ENCODE data around the gene MTO1. TPM values are rescaled to one million over a fixed set of nuclear protein-coding genes. Genes with fewer than 3 reads are reported as not detected.

The MTO1 gene
- polyA plus RNA-seq, 3 donors: 8.0 to 22.8 (median 14.4) TPM

DNA sequence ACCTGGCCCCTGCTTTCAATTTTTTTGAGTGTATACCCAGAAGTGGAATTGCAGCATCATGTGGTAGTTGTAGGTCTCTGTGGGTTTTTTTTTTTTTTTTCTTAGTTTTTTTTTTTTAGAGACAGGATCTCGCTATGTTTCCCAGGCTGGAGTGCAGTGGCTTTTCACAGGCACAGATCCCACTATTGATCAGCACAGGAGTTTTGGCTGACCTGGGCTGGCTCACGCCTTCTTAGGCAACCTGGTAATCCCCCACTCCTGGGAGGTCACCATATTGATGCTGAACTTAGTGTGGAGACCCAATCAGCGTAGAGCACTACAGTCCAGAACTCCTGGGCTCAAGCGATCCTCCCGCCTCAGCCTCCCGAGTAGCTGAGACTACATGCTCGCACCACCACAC lies 25.9 kb downstream of the MTO1 start:
- no peak overlapping the region for H3K4me3 ChIP-seq (replicated peaks in 1 of 3; ENCODE audit: low read depth in 2 of 3, low read length in 3 of 3)
- Mint-ChIP-seq H3K9me3 (peaks cover 0 to 6% (median 2%) of the 10 kb centered on the region in 7 donors), H3K36me3 (peaks cover 65 to 93% of the 10 kb centered on the region in 2 donors), H3K27ac (peak overlapping the region in 2 of 7 donors; percentile 25 to 46), H3K27me3 (ENCODE audit: low read depth in 3 of 3) (no peaks in the 10 kb centered on the region), H3K4me3 (no peak overlapping the region), H3K4me1 (no peaks in the 10 kb centered on the region)
- H2AFZ ChIP-seq (ENCODE audit: insufficient read depth, low read depth, low read length, poor library complexity, severe bottlenecking): no peak overlapping the region
- DNase-seq: no peak
- H3K27me3 ChIP-seq (ENCODE audit: control insufficient read depth in 2 of 2, insufficient read depth in 2 of 2, low read length in 2 of 2): no peaks in the 10 kb centered on the region
- H3K4me2 ChIP-seq (replicated peaks; ENCODE audit: extremely low read depth, low read length, poor library complexity, severe bottlenecking): no peak overlapping the region
- peaks cover 22% of the 10 kb centered on the region for H3K79me2 ChIP-seq (ENCODE audit: insufficient read depth, low read length)
- H3K9ac ChIP-seq (ENCODE audit: insufficient read depth, low read length, poor library complexity, severe bottlenecking): no peak overlapping the region
- no peaks in the 10 kb centered on the region for H3K9me3 ChIP-seq (replicated peaks in 1 of 2; ENCODE audit: control insufficient read depth in 1 of 2, insufficient read depth in 1 of 2, low read length in 2 of 2)
- no peaks in the 10 kb centered on the region for H3K4me1 ChIP-seq (ENCODE audit: control insufficient read depth in 1 of 2, insufficient read depth in 2 of 2, low read length in 2 of 2)
- peaks cover 10% of the 10 kb centered on the region for H4K20me1 ChIP-seq (ENCODE audit: insufficient read depth, low read length)
- 100% methylated on average over 2 of the region's 7 CpGs for WGBS (ENCODE audit: insufficient coverage)
- no peak overlapping the region for H3K27ac ChIP-seq (ENCODE audit: low read depth in 1 of 2, low read length in 2 of 2)
- TF ChIP-seq, protein P1, sequence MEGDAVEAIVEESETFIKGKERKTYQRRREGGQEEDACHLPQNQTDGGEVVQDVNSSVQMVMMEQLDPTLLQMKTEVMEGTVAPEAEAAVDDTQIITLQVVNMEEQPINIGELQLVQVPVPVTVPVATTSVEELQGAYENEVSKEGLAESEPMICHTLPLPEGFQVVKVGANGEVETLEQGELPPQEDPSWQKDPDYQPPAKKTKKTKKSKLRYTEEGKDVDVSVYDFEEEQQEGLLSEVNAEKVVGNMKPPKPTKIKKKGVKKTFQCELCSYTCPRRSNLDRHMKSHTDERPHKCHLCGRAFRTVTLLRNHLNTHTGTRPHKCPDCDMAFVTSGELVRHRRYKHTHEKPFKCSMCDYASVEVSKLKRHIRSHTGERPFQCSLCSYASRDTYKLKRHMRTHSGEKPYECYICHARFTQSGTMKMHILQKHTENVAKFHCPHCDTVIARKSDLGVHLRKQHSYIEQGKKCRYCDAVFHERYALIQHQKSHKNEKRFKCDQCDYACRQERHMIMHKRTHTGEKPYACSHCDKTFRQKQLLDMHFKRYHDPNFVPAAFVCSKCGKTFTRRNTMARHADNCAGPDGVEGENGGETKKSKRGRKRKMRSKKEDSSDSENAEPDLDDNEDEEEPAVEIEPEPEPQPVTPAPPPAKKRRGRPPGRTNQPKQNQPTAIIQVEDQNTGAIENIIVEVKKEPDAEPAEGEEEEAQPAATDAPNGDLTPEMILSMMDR (IDR thresholded peaks at IDR 0.05): no peak
- intact Hi-C loops (cut with micrococcal nuclease): no loop called here
- H3K36me3 ChIP-seq (replicated peaks in 1 of 2; ENCODE audit: control insufficient read depth in 1 of 2, insufficient read depth in 2 of 2, low read length in 2 of 2): peaks cover 72 to 97% of the 10 kb centered on the region in 2 donors

DNA sequence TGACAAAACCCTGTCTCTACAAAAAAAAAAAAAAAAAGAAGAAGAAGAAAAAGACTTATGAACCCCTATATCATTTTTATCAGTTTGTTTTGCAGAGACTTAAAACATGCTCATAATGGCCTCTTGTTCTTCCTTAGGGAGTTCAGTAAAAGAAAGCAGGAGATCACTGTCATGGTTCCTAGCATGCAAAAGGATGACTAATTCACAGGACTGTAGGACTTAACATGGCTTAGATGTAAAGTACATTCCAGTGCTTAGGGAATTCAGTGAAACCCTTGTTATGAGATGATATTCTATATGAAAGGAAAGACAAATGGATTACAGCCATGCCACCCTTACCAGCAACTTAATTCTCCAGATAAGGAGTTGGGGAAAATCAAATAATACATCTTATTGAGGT lies 29.8 kb downstream of the MTO1 start:
- H3K4me3 Mint-ChIP-seq: no peak overlapping the region
- TF ChIP-seq, protein P1 (IDR thresholded peaks at IDR 0.05): no peak
- Histone ChIP-seq H3K9ac (ENCODE audit: insufficient read depth, low read length, poor library complexity, severe bottlenecking) (no peak overlapping the region), H2AFZ (ENCODE audit: insufficient read depth, low read depth, low read length, poor library complexity, severe bottlenecking) (no peak overlapping the region), H3K79me2 (ENCODE audit: insufficient read depth, low read length) (peaks cover 22% of the 10 kb centered on the region), H3K9me3 (replicated peaks in 1 of 2; ENCODE audit: control insufficient read depth in 1 of 2, insufficient read depth in 1 of 2, low read length in 2 of 2) (no peaks in the 10 kb centered on the region), H4K20me1 (ENCODE audit: insufficient read depth, low read length) (peaks cover 10% of the 10 kb centered on the region), H3K4me3 (replicated peaks in 1 of 3; ENCODE audit: low read depth in 2 of 3, low read length in 3 of 3) (no peak overlapping the region), H3K4me2 (replicated peaks; ENCODE audit: extremely low read depth, low read length, poor library complexity, severe bottlenecking) (no peak overlapping the region), H3K4me1 (ENCODE audit: control insufficient read depth in 1 of 2, insufficient read depth in 2 of 2, low read length in 2 of 2) (no peaks in the 10 kb centered on the region), H3K27me3 (ENCODE audit: control insufficient read depth in 2 of 2, insufficient read depth in 2 of 2, low read length in 2 of 2) (no peaks in the 10 kb centered on the region), H3K27ac (ENCODE audit: low read depth in 1 of 2, low read length in 2 of 2) (peak overlapping the region in 1 of 2 donors; percentile 38), H3K36me3 (replicated peaks in 1 of 2; ENCODE audit: control insufficient read depth in 1 of 2, insufficient read depth in 2 of 2, low read length in 2 of 2) (peaks cover 66 to 95% of the 10 kb centered on the region in 2 donors)
- peaks cover 0 to 6% (median 2%) of the 10 kb centered on the region in 7 donors for H3K9me3 Mint-ChIP-seq
- peak overlapping the region in 1 of 7 donors; percentile 20 for H3K27ac Mint-ChIP-seq
- no peaks in the 10 kb centered on the region for H3K4me1 Mint-ChIP-seq
- DNase-seq: no peak
- intact Hi-C loops (cut with micrococcal nuclease): no loop called here
- H3K27me3 Mint-ChIP-seq (ENCODE audit: low read depth in 3 of 3): no peaks in the 10 kb centered on the region
- peaks cover 60 to 89% of the 10 kb centered on the region in 2 donors for H3K36me3 Mint-ChIP-seq
